Measurements from ENCODE around the gene USP20.

The USP20 gene

DNA sequence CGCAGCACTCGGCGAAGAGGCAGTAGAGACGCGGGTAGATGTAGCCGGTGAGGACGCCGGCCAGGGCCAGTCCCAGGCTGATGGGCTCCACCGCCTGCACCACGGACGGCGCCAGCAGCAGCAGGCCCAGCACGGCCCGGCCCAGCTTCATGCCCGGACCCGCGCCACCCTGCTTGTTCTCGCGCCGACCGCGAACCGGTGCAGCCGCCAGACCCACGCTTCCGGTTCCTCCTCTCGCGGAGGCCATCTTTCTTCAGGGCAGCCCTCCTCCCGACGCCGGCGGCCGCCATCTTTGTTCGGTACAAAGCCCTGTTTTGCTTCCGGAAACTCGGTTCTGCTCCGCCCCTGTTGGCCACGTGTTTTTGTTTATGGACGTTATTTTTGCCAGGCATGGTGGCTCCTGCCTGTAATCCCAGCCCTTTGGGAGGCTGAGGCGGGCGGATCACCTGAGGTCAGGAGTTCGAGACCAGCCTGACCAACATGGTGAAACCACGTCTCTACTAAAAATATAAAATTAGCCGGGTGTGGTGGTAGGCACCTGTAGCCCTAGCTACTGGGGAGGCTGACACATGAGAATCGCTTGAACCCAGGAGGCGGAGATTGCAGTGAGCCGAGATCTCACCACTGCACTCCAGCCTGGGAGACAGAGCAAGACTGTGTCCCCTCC is 11.2 kb upstream of the USP20 start, which contains the start of gene TOR1A:
TSS of gene TOR1A (minus strand) at position 202 of the 667 bp plus-strand sequence. CDS start at position 151, 51 bp downstream.
- DNase-seq (ENCODE audit: low read depth), result peak; percentile 84

DNA sequence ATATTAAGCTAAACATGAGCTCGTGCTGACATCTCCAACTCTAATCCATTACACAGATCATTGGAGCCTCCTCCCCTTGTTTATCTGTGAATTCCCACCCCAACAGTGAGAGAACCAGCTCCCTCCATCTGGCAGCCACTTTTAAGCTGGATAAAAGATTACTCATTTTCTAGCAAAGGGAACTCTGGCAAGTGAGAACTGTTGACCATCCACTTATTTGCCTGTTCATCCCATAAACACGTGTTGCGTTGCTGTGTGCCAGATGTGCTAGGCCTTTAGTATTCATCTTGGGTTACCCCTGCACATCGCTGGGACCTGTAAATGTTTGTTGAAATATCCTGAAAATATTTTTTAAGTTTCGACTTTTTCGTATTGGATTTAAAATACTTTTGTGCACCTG is 8.9 kb upstream of the USP20 start:
- no peak for DNase-seq (ENCODE audit: low read depth)

DNA sequence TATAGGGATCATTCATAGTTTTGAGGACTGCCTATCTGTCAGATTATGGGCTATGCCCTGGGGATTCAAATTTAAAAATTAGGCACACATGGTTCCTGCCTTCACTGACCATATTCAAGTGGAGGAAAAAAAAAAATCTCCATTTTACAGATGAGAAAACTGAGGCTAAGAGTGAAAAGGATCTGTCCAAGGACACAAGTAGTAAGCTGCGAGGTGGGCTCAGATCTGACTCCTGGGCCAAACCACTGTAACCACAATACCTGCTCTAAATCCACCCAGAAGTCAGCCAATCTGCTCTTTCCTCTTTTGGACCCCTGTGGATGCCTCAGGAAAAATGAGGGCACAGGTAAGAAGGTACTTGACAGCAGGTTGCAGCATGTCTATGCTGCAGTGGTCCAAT is 8.5 kb upstream of the USP20 start:
- DNase-seq (ENCODE audit: low read depth), result no peak

DNA sequence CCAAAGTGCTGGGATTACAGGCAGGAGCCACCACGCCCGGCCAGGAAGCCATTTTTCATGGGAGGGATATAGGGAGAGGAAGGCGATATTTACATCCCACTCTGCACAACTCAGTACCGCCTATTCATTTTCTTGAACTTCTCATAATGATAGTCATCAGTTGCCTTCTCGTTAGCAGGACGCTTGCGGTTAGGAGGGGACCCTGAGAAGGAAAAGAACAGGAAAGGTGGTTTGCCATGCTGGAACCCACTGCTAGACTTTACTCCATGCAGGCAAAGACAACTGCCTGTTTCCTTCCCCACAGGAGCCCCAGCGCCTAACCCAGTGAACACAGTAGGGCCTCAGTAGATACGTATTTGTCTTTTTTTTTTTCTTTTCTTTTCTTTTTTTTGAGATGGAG is 7.2 kb upstream of the USP20 start:
- no peak for DNase-seq (ENCODE audit: low read depth)

DNA sequence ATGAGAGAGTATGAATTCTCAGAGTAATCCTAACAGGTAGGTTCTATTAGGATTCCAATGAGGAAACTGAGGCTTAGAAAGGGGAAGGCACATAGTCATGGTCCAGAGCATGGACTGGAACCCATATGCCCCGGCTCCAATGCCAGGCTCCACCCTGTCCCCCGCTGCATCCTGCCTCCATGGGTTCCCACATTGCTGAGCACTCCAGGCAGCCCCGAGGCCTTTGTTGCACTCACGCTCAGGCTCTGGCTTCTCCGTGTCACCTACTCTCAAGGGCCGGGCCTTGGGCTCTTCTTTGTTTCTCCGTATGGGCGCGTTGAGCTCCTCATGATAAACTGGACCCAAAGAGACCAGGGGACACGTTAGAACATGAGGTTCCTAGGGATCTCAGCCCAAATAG is 6.3 kb upstream of the USP20 start:
- no peak for DNase-seq (ENCODE audit: low read depth)

DNA sequence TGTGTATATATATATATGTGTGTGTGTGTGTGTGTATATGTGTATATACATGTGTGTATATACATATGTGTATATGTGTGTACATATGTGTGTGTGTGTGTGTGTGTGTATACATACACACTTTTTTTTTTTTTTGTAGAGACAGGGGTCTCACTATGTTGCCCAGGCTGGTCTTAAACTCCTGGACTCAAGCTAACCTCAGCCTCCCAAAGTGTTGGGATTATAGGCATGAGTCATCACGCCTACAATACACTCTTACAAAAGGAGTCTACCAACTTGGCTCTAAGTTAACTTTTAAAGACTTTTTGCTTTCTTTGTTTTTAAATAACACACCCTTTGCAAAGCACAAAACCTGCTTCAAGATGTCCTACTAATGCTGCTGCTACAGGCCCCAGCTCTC is 2.3 kb upstream of the USP20 start:
- DNase-seq (ENCODE audit: low read depth), result no peak

DNA sequence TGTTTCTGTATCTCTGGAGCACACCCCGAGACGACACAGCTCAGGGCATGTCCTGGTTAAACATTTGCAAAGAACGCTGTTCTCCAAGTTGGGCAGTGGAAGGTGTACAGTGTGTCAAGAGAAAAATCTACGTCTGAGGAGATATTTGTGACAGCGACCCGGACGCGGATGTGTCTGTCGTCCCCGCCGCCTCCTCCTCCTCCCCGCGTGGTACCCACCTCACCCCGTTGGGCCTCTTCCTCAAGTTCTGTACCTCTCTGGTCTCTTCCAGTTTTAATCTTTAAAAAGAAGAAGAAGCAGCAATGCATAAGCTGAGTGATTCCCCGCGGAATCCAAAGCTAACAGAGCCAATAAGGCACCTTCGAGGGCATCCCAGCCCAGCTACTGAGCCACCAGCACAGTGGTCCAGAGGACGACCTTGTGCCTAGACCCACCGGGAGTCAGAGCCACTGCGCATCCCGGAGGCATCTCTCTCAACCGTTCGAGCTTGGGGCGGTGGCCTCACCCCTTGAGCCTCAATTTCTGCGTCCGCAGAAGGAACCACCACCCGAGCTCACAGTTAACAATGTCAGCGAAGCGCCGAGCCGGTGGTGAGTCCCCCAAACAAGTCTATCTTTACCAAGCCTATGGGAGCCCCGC is 650 bp upstream of the USP20 start:
- DNase-seq (ENCODE audit: low read depth), result peak; percentile 38

DNA sequence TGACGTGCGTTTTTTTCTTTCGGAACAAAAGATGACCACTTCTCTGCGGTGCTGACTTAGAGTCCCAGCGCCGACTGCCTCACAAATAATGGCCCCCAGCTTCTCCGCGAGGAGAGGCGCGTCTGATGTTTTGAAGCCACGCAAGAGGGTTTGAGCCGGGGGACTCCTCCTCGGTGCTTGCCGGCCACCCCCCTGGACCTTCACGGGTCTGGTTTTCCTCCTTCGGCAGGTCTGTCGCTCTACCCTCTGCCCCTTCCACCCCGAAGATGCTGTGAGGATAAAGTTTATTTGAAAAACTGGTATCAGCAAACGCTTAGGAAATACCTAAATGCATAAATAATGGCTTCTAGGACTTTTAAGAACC is 584 bp downstream of the USP20 start:
- no peak for DNase-seq (ENCODE audit: low read depth)

DNA sequence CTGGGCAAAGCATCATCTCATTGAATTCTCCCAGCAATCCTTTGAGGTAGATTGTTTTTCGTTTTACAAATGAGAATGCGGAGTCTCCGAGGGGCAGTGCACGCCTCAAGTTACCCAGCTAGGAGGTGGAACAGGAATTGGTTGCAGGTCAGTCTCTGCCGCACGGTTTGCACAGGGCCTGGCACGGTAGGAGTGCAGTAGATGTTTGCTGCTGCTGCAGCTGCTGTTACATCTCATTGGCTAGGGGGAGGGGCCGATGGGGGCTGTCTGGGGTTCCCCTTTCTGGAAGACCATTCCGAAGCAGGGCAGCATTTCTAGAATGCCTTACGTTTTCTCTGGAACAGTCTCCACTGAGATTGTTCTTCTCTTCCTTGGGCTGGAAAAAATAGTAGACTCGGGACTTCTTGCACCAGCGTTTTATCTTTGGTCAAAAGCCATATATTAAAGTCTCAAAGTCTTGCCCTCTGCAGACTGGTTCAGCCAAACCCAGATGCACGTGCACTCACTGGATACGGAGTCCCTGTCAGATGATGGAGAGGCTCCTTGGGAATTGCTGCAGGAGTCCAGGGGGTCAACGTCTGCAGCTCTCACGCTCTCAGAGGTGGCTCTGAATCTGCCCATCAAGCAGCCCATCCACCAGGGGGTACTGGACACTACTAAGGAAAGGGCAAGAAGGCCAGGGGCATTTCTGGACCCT is 1.2 kb downstream of the USP20 start:
- peak; percentile 48 for DNase-seq (ENCODE audit: low read depth)

DNA sequence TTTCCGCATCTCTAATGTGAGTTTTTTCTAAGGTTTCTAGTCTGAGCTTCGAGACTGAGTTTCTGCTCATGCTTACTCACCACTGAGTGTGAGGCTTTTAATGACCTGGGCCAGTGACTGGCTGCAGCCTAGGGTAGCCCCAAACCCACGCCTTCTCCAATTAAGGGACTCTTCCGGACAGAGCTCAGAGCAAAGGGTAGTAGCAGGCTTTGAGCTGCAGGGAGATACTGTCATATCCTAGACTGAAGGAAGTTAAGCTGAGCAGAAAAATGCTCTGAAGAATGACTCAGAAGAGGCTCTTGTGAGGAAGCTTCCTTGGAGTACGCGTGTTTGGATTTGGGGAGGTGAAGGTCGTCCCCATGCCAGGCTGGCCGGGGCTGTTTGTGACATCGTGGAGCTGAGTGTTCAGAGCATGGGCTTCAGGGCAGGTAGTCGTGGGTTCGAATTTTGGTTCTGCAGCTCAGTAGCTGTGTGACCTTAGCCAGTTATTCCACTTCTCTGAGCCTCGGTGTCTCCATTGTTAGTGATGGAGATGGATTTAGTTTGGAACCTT is 3.5 kb downstream of the USP20 start:
- peak; percentile 24 for DNase-seq (ENCODE audit: low read depth)

DNA sequence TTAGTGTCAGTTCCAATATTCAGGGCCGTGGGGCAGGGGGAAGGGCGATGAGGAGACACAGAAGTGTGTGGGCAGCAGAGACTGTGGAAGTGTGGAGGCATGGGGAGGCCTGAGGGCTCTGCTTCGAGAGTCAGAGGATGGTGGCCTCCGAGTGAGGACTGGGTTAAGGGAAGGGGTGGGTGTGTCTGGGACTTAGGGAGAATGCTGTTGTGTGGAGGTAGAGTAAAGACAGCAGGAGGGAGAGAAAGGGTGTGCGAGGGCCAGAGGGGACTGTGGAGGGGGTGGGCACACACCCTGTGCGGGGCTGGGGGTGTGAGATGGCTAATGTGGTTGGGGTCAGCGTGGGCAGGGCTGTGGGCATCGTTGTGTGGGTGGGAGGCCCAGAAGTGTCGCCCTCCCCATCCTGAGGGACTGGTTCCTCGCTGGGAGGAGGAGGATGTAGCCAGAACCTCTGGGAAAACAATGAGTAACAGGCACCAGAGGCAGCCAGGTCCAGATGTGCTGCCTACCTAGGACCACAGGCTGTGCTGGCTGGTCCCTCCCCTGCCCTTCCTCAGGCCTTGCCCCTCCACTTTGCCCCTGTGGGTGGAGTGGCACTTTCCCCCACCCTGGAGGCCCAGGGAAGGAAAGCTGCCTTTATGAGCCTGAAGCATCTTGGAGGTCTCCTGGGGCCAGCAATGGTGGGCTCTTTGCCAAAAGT is 4.2 kb downstream of the USP20 start:
- no peak for DNase-seq (ENCODE audit: low read depth)

DNA sequence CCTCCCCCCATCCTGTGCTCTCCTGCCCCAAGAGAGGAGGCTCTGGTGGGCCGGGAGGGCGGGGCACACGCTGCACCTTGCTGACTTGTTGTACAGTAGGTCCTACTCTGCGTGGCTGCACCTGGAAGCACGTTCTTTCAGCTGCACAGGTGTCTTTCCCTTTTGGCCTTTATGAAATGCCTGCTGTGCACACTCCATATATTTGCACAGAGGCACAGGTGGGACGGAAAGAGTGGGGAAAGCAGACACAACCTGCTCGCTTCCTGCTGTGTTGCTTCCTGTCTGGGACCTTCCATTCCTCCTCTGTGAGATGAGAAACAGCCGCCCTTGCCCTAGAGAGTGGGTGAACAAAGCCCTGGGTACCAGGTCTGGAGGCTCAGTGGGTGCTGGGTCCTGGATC is 4.8 kb downstream of the USP20 start:
- no peak for DNase-seq (ENCODE audit: low read depth)

DNA sequence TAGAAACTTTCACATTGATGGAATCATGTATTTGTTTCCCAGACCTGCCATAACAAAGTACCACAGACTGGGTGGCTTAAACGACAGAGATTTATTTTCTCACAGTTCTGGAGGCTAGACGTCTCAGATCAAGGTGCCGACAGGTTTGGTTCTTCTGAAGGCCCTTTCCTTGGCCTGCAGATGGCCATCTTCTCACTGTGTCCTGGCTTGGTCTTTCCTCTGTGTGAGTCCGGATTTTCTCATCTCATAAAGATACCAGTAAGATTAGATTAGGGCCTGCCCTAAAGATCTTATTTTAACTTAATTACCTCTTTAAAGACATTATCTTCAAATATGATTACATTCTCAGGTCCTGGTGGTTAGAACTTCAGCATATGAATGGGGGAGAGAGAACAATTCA is 5.8 kb downstream of the USP20 start:
- DNase-seq (ENCODE audit: low read depth), result no peak

DNA sequence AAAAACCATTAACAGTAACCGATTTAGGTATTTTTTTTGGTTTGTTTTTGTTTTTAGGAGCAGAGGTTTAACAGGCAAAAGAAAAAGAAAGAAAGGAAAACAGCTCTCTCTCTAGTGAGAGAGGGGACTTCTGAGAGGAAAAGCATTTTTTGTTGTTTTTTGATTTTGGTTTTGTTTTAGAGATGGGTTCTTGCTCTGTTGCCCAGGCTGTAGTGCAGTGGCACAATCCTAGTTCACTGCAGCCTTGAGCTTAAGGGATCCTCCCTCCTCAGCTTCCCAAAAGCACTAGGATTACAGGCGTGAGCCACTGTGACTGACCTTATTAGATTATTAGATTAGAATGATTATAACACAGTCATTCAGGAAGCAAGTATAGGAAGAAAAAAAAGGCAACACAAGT is 10.1 kb downstream of the USP20 start:
- no peak for DNase-seq (ENCODE audit: low read depth)

DNA sequence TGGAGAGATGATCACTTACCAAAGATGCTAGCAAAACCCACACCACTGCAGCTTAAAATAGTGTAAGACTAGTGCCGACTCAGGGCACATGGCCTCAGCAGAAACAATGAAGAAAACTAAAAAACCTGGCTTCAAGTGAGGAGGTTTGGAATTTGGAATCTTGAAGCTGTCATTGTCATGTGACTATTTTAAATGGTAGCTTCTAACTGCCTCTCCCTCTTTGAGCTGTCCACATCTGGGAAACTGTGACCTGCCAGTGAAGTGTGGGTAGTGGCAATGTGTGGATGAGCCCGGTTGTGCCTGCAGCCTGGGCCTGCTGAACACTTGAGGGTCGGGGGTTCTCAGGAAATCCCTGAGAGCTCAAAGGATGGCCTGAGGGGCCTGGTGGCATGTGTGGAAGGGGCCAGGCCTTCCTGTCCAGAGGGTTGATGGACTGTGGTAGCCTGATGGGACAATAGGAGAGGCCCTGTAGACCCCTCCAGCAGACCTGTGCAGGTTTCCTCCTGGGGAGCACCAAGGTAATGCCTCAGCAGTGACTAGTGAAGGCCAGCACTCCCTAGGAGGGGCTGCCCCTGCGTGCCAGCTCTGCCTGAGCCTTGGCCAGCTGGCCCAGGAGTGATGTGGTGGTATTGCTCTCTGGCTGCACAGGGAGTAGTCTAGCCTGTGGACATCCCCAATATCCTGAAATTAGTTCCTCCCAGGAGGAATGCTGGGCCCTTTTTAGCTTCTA is 13.6 kb downstream of the USP20 start:
- DNase-seq (ENCODE audit: low read depth), result no peak

DNA sequence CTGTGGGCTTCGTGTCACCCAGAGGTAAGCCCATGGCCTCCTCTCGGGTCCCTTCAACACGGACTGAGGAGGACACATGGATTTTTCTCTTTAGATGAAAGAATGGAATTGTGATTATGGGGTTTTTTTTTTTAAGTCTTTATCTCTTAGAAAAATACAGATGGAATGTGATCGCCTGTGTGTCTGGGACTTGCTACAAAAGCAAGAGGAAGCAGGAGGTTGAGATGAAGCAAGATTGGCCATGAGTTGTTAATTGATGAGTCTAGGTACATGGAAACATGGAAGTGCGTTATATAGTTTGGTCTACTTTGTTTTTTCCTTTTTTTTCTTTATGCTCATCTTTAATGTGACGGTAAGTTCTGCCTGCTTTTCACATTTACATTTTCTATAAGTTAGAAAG is 14.6 kb downstream of the USP20 start:
- DNase-seq (ENCODE audit: low read depth), result no peak

DNA sequence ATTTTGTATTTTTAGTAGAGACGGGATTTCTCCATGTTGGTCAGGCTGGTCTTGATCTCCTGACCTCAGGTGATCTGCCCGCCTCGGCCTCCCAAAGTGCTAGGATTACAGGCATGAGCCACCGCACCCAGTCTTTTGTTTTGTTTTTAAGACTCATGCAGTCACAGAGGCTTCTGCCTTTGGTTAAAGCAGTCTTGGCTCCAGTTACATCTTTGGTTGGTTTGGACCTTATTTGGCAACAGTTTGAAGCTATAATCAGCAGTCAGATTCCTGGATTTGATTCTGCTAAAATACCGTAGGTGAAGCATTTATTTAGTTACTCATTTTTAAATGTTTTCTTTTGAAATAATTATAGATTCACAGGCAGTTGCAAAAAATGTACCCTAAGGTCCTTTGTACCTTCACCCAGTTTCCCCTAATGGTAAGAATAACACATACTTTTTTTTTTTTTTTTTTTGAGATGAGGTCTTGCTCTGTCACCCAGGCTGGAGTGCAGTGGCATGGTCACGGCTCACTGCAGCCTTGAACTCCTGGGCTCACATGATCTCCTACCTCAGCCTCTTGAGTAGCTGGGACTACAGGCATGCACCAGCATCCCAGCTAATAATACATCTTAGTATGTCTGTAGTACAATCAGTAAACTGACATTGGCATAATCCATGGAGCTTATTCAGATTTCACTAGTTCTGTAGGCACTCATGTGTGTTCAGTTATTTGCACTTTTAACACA is 15.7 kb downstream of the USP20 start:
- DNase-seq (ENCODE audit: low read depth), result no peak

DNA sequence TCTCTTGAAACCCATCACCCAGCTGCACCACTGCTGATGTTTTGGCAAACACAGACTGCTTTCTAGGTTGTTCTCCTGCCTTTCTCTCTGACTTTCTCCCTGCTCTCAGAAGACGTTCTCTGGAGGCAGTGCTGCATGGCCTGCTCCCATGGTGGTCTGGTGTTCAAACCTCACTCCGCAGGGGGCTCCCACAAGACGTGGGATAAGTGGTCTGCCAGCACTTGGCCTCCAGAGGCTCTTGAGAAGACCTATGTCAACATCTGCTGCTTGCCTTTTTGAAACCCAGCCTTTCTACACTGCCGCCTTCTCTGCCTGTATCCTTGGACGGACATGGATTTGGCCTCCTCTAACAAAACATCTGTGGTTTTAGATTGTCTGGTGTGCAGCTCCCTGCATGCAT is 16.6 kb downstream of the USP20 start:
- no peak for DNase-seq (ENCODE audit: low read depth)

DNA sequence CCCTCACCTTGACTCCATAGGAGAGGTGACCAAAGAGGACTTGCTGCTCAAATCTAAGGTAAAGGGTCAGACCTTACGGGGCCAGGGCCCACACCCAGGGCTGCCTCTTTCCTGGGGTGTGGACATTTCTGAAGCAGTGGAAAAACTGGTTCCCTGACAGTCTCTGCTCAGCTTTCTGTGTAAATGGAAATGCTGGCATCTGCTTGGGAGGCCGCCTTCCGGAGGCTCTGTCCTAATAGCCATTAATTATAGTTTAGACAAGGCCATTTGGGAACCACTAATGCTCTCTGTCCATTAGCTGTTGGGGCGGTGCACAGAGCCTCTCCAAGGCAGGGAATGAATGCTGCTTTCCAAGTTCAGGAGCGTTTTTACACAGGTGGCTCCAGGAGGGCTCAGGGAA is 17.3 kb downstream of the USP20 start:
- DNase-seq (ENCODE audit: low read depth), result no peak

DNA sequence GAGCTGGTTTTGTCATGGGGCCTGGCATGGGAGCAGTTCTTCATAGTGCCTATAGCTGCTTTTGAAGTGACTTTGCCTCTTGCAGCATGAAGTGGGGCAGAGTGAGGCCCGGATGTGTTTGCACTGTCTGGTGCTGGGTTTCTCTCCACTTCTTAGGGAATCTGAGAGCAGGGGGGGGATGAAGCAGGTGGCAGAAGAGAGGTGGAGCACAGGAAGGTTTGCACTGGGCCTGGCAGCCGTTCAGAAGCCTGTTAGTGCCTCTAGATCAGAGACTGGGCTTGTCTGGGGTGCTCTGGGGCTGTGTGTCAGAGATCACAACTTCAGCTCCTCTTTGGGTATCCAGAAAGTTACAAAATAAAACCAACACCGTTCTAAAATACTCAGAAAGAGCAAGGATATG is 18.4 kb downstream of the USP20 start:
- DNase-seq (ENCODE audit: low read depth), result no peak

DNA sequence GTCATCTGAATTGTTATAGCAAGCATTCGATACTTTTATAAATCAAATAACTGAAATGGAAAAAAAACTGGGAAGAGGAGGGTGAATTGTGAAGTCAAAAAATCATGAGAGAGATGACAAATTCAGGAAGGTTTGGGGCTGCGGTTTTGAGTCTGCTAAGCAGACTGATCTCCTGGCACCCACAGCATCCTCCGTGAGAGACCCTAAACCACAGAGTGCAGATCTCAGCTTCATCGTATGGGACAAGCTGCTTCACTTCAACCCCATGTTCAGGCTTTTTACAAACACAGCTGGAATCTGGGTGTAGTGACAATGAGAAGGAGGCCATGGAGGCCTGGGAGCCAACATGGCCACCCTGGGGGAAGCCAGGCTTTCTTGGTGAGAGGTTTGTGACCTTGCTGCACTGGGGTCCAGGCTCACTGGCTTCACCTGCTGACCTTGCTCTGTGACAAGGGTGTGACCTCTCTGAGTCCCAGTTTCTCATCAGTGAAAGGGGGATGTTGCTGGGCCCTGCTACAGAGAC is 19.4 kb downstream of the USP20 start:
- DNase-seq (ENCODE audit: low read depth), result no peak
